Fibroblast of skin of abdomen (primary cell): Measurements from ENCODE around the gene ZNF764.
"Not testable (repeated sequence)": the region's sequence is repeated elsewhere in the genome, so short reads cannot be mapped to it uniquely, and the experiment has no call there.

ENCODE experiments used
- DNase-seq: peaks from one replicate; pipeline ENCODE4 v3.0.0-alpha.2; 2013

Gene ZNF764

GRCh38 chr16:30543067-30543466, 15.1 kb downstream of the ZNF764 start:
- no peak for DNase-seq

- DNase-seq, result peak; percentile 57
Observed at GRCh38 chr16:30541502-30542329, 16.5 kb downstream of the ZNF764 start.

- DNase-seq, result not testable (repeated sequence)
Observed at GRCh38 chr16:30540916-30541464, 17.2 kb downstream of the ZNF764 start.

GRCh38 chr16:30539986-30540526, 18.1 kb downstream of the ZNF764 start:
- DNase-seq, result not testable (repeated sequence)

- DNase-seq, result no peak
Observed at GRCh38 chr16:30539000-30539964, 18.9 kb downstream of the ZNF764 start.

- DNase-seq, result not testable (repeated sequence)
Observed at GRCh38 chr16:30536391-30537024, 21.7 kb downstream of the ZNF764 start.

GRCh38 chr16:30535777-30536190, 22.4 kb downstream of the ZNF764 start:
- peak; percentile 76 for DNase-seq

- DNase-seq, result peak; percentile 5
Observed at GRCh38 chr16:30535106-30535776, 22.9 kb downstream of the ZNF764 start.

GRCh38 chr16:30534368-30535105, 23.6 kb downstream of the ZNF764 start, which contains the start of gene ZNF747:
Gene ZNF747 (minus strand): TSS chr16:30534858. CDS start chr16:30534679, 179 bp downstream.
- peak; percentile 83 for DNase-seq

- DNase-seq, result no peak
Observed at GRCh38 chr16:30533748-30534367, 24.3 kb downstream of the ZNF764 start.

- no peak for DNase-seq
Observed at GRCh38 chr16:30533146-30533522, 25.0 kb downstream of the ZNF764 start.

- DNase-seq, result no peak
Observed at GRCh38 chr16:30532285-30533145, 25.7 kb downstream of the ZNF764 start.

- DNase-seq, result no peak
Observed at GRCh38 chr16:30530163-30531037, 27.8 kb downstream of the ZNF764 start.

- no peak for DNase-seq
Observed at GRCh38 chr16:30528799-30529457, 29.2 kb downstream of the ZNF764 start.

- DNase-seq, result no peak
Observed at GRCh38 chr16:30527635-30528178, 30.5 kb downstream of the ZNF764 start.

GRCh38 chr16:30526823-30527634, 31.1 kb downstream of the ZNF764 start:
- peak; percentile 98 for DNase-seq
